WTC11 (cell line): ENCODE measurements around the gene NMRK1. TPM values are rescaled to one million over a fixed set of nuclear protein-coding genes. Genes with fewer than 3 reads are reported as not detected.

Experiments used
- ATAC-seq: fragments of 200-7000 bp; cut with Tn5 transposase; 2 replicates; pipeline ENCODE4 v1.10.0; 2021; ENCODE audit warnings: mild to moderate bottlenecking, moderate library complexity
- CTCF ChIA-PET: fragments of 300-600 bp; sonication (Branson Sonifier 250); formaldehyde crosslinking; loops from one replicate; lab custom pipeline; 2021; ENCODE audit warnings: antibody characterized with exemption; lab: Charles Lee
- POLR2A ChIA-PET: fragments of 350-600 bp; sonication (Branson Sonifier 250); formaldehyde crosslinking; loops from one replicate; lab custom pipeline; 2021; ENCODE audit warnings: antibody characterized with exemption; lab: Charles Lee
- DNase-seq: peaks from one replicate; pipeline ENCODE4 v3.0.0; 2021; ENCODE audit warnings: low spot score
- H3K27ac Mint-ChIP-seq: 2 replicates; pipeline ENCODE4 v1.8.0; 2021; ENCODE audit warnings: mixed read lengths
- H3K27me3 Mint-ChIP-seq: 2 replicates; pipeline ENCODE4 v1.8.0; 2021; ENCODE audit warnings: low read depth, mild to moderate bottlenecking, moderate library complexity, mixed read lengths
- H3K36me3 Mint-ChIP-seq: 2 replicates; pipeline ENCODE4 v1.8.0; 2021; ENCODE audit warnings: mixed read lengths
- H3K4me1 Mint-ChIP-seq: 2 replicates; pipeline ENCODE4 v1.8.0; 2022; ENCODE audit warnings: mixed read lengths
- H3K4me3 Mint-ChIP-seq: 2 replicates; pipeline ENCODE4 v1.8.0; 2021; ENCODE audit warnings: mild to moderate bottlenecking, moderate library complexity, mixed read lengths
- H3K9me3 Mint-ChIP-seq: 2 replicates; pipeline ENCODE4 v1.8.0; 2021; ENCODE audit warnings: mixed read lengths
- ARID4B ChIP-seq: sonication (generic); formaldehyde crosslinking; IDR thresholded peaks from 2 replicates; pipeline ENCODE4 v1.8.0; 2023; ENCODE audit warnings: missing genetic modification reagents, mild to moderate bottlenecking, borderline replicate concordance
- CDX4 ChIP-seq: fragments of 250-450 bp; sonication (Bioruptor Pico); IDR thresholded peaks from 2 replicates; pipeline ENCODE4 v1.9.0; 2021; ENCODE audit warnings: moderate library complexity, mild to moderate bottlenecking, inconsistent platforms, borderline replicate concordance
- E2F5 ChIP-seq: sonication (generic); formaldehyde crosslinking; IDR thresholded peaks from 2 replicates; pipeline ENCODE4 v1.8.1; 2022; ENCODE audit warnings: mild to moderate bottlenecking, moderate library complexity, missing genetic modification reagents
- ERG ChIP-seq: fragments of 250-450 bp; sonication (Bioruptor Pico); IDR thresholded peaks from 2 replicates; pipeline ENCODE4 v1.8.0; 2021; ENCODE audit warnings: mild to moderate bottlenecking
- ETV6 ChIP-seq: sonication (generic); formaldehyde crosslinking; IDR thresholded peaks from 2 replicates; pipeline ENCODE4 v1.8.1; 2022; ENCODE audit warnings: mild to moderate bottlenecking, missing genetic modification reagents
- FOXP1 ChIP-seq: sonication (generic); formaldehyde crosslinking; IDR thresholded peaks from 2 replicates; pipeline ENCODE4 v1.8.0; 2022; ENCODE audit warnings: missing genetic modification reagents, mild to moderate bottlenecking, moderate library complexity, borderline replicate concordance
- IRF2 ChIP-seq: sonication (generic); formaldehyde crosslinking; IDR thresholded peaks from 2 replicates; pipeline ENCODE4 v1.8.0; 2022; ENCODE audit warnings: low read depth, missing genetic modification reagents, borderline replicate concordance
- KAT7 ChIP-seq: sonication (generic); formaldehyde crosslinking; IDR thresholded peaks from 2 replicates; pipeline ENCODE4 v1.8.1; 2023; ENCODE audit warnings: missing genetic modification reagents, mild to moderate bottlenecking, borderline replicate concordance
- MXD4 ChIP-seq: fragments of 250-450 bp; sonication (Bioruptor Pico); IDR thresholded peaks from 2 replicates; pipeline ENCODE4 v1.8.0; 2021; ENCODE audit warnings: mild to moderate bottlenecking, moderate library complexity, borderline replicate concordance
- NFE2L1 ChIP-seq: sonication (generic); formaldehyde crosslinking; IDR thresholded peaks from 2 replicates; pipeline ENCODE4 v1.8.1; 2023; ENCODE audit warnings: missing genetic modification reagents
- RELA ChIP-seq: sonication (generic); formaldehyde crosslinking; IDR thresholded peaks from 2 replicates; pipeline ENCODE4 v1.8.1; 2022; ENCODE audit warnings: missing genetic modification reagents, mild to moderate bottlenecking, borderline replicate concordance
- SMAD3 ChIP-seq: sonication (generic); formaldehyde crosslinking; IDR thresholded peaks from 2 replicates; pipeline ENCODE4 v1.8.0; 2022; ENCODE audit warnings: missing genetic modification reagents, mild to moderate bottlenecking, borderline replicate concordance
- TCF7 ChIP-seq: sonication (generic); formaldehyde crosslinking; IDR thresholded peaks from 2 replicates; pipeline ENCODE4 v1.8.0; 2022; ENCODE audit warnings: mild to moderate bottlenecking, low read depth, missing genetic modification reagents, moderate library complexity
- TP53 ChIP-seq: sonication (generic); formaldehyde crosslinking; IDR thresholded peaks from 2 replicates; pipeline ENCODE4 v1.8.1; 2023; ENCODE audit warnings: mild to moderate bottlenecking, missing genetic modification reagents
- USF1 ChIP-seq: sonication (generic); formaldehyde crosslinking; IDR thresholded peaks from 2 replicates; pipeline ENCODE4 v1.8.0; 2022; ENCODE audit warnings: mild to moderate bottlenecking, missing genetic modification reagents
- ZBTB43 ChIP-seq: sonication (generic); formaldehyde crosslinking; IDR thresholded peaks from 2 replicates; pipeline ENCODE4 v1.8.1; 2023; ENCODE audit warnings: mild to moderate bottlenecking, missing genetic modification reagents
- ZNF138 ChIP-seq: sonication (generic); formaldehyde crosslinking; conservative IDR thresholded peaks from 2 replicates; pipeline ENCODE4 v1.8.1; 2022; ENCODE audit warnings: mild to moderate bottlenecking, moderate library complexity, missing genetic modification reagents
- ZNF317 ChIP-seq: sonication (generic); formaldehyde crosslinking; IDR thresholded peaks from 2 replicates; pipeline ENCODE4 v1.8.1; 2023; ENCODE audit warnings: low read depth, mild to moderate bottlenecking, moderate library complexity, missing genetic modification reagents, borderline replicate concordance
- ZNF532 ChIP-seq: fragments of 250-450 bp; sonication (Bioruptor Pico); IDR thresholded peaks from 2 replicates; pipeline ENCODE4 v1.9.0; 2021; ENCODE audit warnings: mild to moderate bottlenecking, borderline replicate concordance
- ZSCAN18 ChIP-seq: fragments of 250-450 bp; sonication (Bioruptor Pico); IDR thresholded peaks from 2 replicates; pipeline ENCODE4 v2.1.2; 2022; ENCODE audit warnings: mild to moderate bottlenecking, moderate library complexity
- total RNA-seq: library from RNA; stranded (reverse); gene quantifications from 3 replicates; pipeline ENCODE4 v1.2.3, GENCODE V29; 2021

Gene NMRK1
- total RNA-seq, 1 experiment from 2014 or later: 14.5 TPM

- TF ChIP-seq ARID4B (CRISPR knock-in tag): no peak
These were observed 43.7 kb upstream of the NMRK1 start (continued) for GRCh38 chr9:75131700-75132099.

GRCh38 chr9:75130621-75131230 is 42.8 kb upstream of the NMRK1 start:
- H3K27ac Mint-ChIP-seq: no peak overlapping the region
- TF ChIP-seq RELA (CRISPR knock-in tag): no peak
- no peak for TF ChIP-seq SMAD3 (CRISPR knock-in tag)
- TF ChIP-seq NFE2L1 (CRISPR knock-in tag): no peak
- no peak for TF ChIP-seq USF1 (CRISPR knock-in tag)
- no peak for TF ChIP-seq E2F5
- no peak for TF ChIP-seq IRF2 (CRISPR knock-in tag)
- TF ChIP-seq ERG (CRISPR knock-in tag): no peak
- TF ChIP-seq ZNF532 (CRISPR knock-in tag): no peak
- TF ChIP-seq ETV6 (CRISPR knock-in tag): no peak
- no peak for TF ChIP-seq FOXP1 (CRISPR knock-in tag)
- TF ChIP-seq ZBTB43 (CRISPR knock-in tag): no peak
- no peak for TF ChIP-seq TCF7 (CRISPR knock-in tag)
- TF ChIP-seq CDX4 (CRISPR knock-in tag): no peak
- TF ChIP-seq TP53 (CRISPR knock-in tag): no peak
- TF ChIP-seq ZSCAN18 (CRISPR knock-in tag): no peak
- TF ChIP-seq ZNF317 (CRISPR knock-in tag): no peak
- no peak for TF ChIP-seq KAT7 (CRISPR knock-in tag)
- no peak for TF ChIP-seq MXD4
- TF ChIP-seq ZNF138 (CRISPR knock-in tag): no peak
- no peaks in the 10 kb centered on the region for H3K9me3 Mint-ChIP-seq
- no peak for ATAC-seq
- ChIA-PET CTCF (no interaction called here), POLR2A (no interaction called here)
- H3K36me3 Mint-ChIP-seq: no peaks in the 10 kb centered on the region
- H3K4me1 Mint-ChIP-seq: peaks cover 24% of the 10 kb centered on the region
- H3K27me3 Mint-ChIP-seq: no peaks in the 10 kb centered on the region
- no peak for DNase-seq
- H3K4me3 Mint-ChIP-seq: no peak overlapping the region
